Measurements from ENCODE around the gene CSTPP1.

DNA sequence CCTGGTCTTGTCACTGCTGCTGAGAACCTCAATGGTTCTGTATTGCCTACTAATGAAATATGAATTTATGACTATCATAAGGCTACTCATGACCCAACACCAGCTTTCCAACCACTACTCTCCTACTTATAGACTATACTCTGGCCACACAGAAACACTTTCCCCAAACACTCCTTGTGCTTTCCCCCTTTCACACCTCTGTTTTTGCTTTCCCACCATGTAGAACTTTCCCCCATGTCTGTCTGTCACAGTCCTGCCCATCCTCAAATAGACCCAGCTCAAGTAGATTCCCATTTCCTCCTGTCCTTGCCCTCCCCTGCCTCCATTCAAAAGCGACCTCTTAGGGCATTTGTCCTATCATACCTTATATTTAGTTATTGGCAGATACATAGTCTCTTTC lies 134.2 kb downstream of the CSTPP1 start:
- TF ChIP-seq POLR2A (IDR thresholded peaks at IDR 0.05), result no peak
- TF ChIP-seq, protein P1, sequence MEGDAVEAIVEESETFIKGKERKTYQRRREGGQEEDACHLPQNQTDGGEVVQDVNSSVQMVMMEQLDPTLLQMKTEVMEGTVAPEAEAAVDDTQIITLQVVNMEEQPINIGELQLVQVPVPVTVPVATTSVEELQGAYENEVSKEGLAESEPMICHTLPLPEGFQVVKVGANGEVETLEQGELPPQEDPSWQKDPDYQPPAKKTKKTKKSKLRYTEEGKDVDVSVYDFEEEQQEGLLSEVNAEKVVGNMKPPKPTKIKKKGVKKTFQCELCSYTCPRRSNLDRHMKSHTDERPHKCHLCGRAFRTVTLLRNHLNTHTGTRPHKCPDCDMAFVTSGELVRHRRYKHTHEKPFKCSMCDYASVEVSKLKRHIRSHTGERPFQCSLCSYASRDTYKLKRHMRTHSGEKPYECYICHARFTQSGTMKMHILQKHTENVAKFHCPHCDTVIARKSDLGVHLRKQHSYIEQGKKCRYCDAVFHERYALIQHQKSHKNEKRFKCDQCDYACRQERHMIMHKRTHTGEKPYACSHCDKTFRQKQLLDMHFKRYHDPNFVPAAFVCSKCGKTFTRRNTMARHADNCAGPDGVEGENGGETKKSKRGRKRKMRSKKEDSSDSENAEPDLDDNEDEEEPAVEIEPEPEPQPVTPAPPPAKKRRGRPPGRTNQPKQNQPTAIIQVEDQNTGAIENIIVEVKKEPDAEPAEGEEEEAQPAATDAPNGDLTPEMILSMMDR (IDR thresholded peaks at IDR 0.05), result no peak

Data from lower leg skin (tissue), 3 donors.